CD14-positive monocyte (primary cell): ENCODE measurements around the gene SPPL3. TPM values are rescaled to one million over a fixed set of nuclear protein-coding genes. Genes with fewer than 3 reads are reported as not detected.
A peak's percentile ranks its signal among the peaks of the same experiment; 100 is the strongest.

Experiments
- DNase-seq, 3 donors: peaks; one replicate each; pipeline ENCODE4 v3.0.0-alpha.2; 2011 to 2022
- H2AFZ ChIP-seq: 2 replicates; pipeline ENCODE4 v1.6.0; 2012; ENCODE audit warnings: mild to moderate bottlenecking, low read depth, low read length, inconsistent platforms; ENCODE audit not compliant: insufficient read depth, poor library complexity, severe bottlenecking
- H3K27ac ChIP-seq, 2 donors: 1 replicate in 1 of 2; 2 replicates in 1 of 2; pipeline ENCODE4 v1.5.1; 2012 to 2013; ENCODE audit warnings: low read length in 2 of 2, control low read depth in 1 of 2, inconsistent platforms in 1 of 2, low read depth in 1 of 2, mild to moderate bottlenecking in 1 of 2
- H3K27me3 ChIP-seq, 2 donors: one replicate each; pipeline versions ENCODE4 v1.6.0 to v1.6.1; 2011 to 2013; ENCODE audit warnings: low read length in 2 of 2; ENCODE audit not compliant: control insufficient read depth in 2 of 2, insufficient read depth in 2 of 2
- H3K36me3 ChIP-seq, 2 donors: replicated peaks in 1 of 2; 1 replicate in 1 of 2; 2 replicates in 1 of 2; pipeline versions ENCODE4 v1.5.1 to v1.6.1; 2012 to 2013; ENCODE audit warnings: low read length in 2 of 2, control low read depth in 1 of 2, inconsistent platforms in 1 of 2, mild to moderate bottlenecking in 1 of 2; ENCODE audit not compliant: insufficient read depth in 2 of 2, control insufficient read depth in 1 of 2
- H3K4me1 ChIP-seq, 2 donors: 1 replicate in 1 of 2; 2 replicates in 1 of 2; pipeline versions ENCODE4 v1.5.1 to v1.6.1; 2012 to 2013; ENCODE audit warnings: low read length in 2 of 2, control low read depth in 1 of 2, inconsistent platforms in 1 of 2, mild to moderate bottlenecking in 1 of 2, moderate library complexity in 1 of 2; ENCODE audit not compliant: insufficient read depth in 2 of 2, control insufficient read depth in 1 of 2
- H3K4me2 ChIP-seq: replicated peaks from 2 replicates; pipeline ENCODE3; 2012; ENCODE audit warnings: low read length, moderate library complexity, mild to moderate bottlenecking; ENCODE audit not compliant: poor library complexity, severe bottlenecking; ENCODE audit errors: extremely low read depth
- H3K4me3 ChIP-seq, 3 experiments: fragments of 200-600 bp in 1 of 3; sonication (generic) in 1 of 3; replicated peaks in 1 of 3; 1 replicate in 2 of 3; 2 replicates in 1 of 3; pipeline ENCODE4 v1.5.1; 2011 to 2013; ENCODE audit warnings: low read length in 3 of 3, mild to moderate bottlenecking in 3 of 3, control low read depth in 2 of 3, low read depth in 2 of 3, inconsistent platforms in 1 of 3, moderate library complexity in 1 of 3
- H3K79me2 ChIP-seq: 2 replicates; pipeline ENCODE4 v1.6.0; 2012; ENCODE audit warnings: mild to moderate bottlenecking, control low read depth, inconsistent platforms, low read length, moderate library complexity; ENCODE audit not compliant: insufficient read depth
- H3K9ac ChIP-seq: 2 replicates; pipeline ENCODE4 v1.6.0; 2017; ENCODE audit warnings: low read length, mild to moderate bottlenecking; ENCODE audit not compliant: insufficient read depth, poor library complexity, severe bottlenecking
- H3K9me3 ChIP-seq, 2 donors: replicated peaks in 1 of 2; 1 replicate in 1 of 2; 2 replicates in 1 of 2; pipeline versions ENCODE4 v1.5.1 to v1.6.1; 2012 to 2013; ENCODE audit warnings: low read length in 2 of 2, control low read depth in 1 of 2; ENCODE audit not compliant: control insufficient read depth in 1 of 2, insufficient read depth in 1 of 2
- H4K20me1 ChIP-seq: 2 replicates; pipeline ENCODE4 v1.6.0; 2012; ENCODE audit warnings: mild to moderate bottlenecking, low read length, control low read depth, moderate library complexity; ENCODE audit not compliant: insufficient read depth
- H3K27ac Mint-ChIP-seq, 7 donors: one replicate each; pipeline ENCODE4 v1.8.0; 2020; ENCODE audit warnings: mild to moderate bottlenecking in 7 of 7, mixed read lengths in 7 of 7, moderate library complexity in 6 of 7, inconsistent platforms in 2 of 7
- H3K27me3 Mint-ChIP-seq, 3 donors: one replicate each; pipeline ENCODE4 v1.8.0; 2021 to 2022; ENCODE audit warnings: low read depth in 3 of 3, mild to moderate bottlenecking in 3 of 3, mixed read lengths in 3 of 3, moderate library complexity in 3 of 3, inconsistent platforms in 1 of 3
- H3K36me3 Mint-ChIP-seq, 2 donors: one replicate each; pipeline ENCODE4 v1.8.0; 2020; ENCODE audit warnings: mixed read lengths in 2 of 2, inconsistent platforms in 1 of 2, mild to moderate bottlenecking in 1 of 2
- H3K4me1 Mint-ChIP-seq: one replicate; pipeline ENCODE4 v1.8.0; 2020; ENCODE audit warnings: mild to moderate bottlenecking, mixed read lengths
- H3K4me3 Mint-ChIP-seq, 2 donors: one replicate each; pipeline ENCODE4 v1.8.0; 2020; ENCODE audit warnings: mild to moderate bottlenecking in 2 of 2, mixed read lengths in 2 of 2, moderate library complexity in 1 of 2
- H3K9me3 Mint-ChIP-seq, 7 donors: one replicate each; pipeline ENCODE4 v1.8.0; 2020 to 2022; ENCODE audit warnings: mixed read lengths in 7 of 7, mild to moderate bottlenecking in 6 of 7, moderate library complexity in 6 of 7, inconsistent platforms in 2 of 7
- WGBS: methylation state at CpG from one replicate; pipeline ENCODE4 v1.1.5; 2013; ENCODE audit warnings: missing lambda C conversion rate; ENCODE audit not compliant: insufficient coverage; 5-methylcytosine and 5-hydroxymethylcytosine counted together
- intact Hi-C, 2 donors: fragments of 100-400 bp; cut with micrococcal nuclease; formaldehyde crosslinking; loops; one replicate each; pipeline versions ENCODE4 v1.15.0 to v1.15.1; 2023
- polyA plus RNA-seq, 3 donors: library from polyadenylated mRNA; depleted of rRNA in 1 of 3; unstranded in 2 of 3; stranded (reverse) in 1 of 3; fragments of 300-500 nt in 2 of 3; fragments of >200 nt in 1 of 3; fragmentation: Illumina TruSeq in 2 of 3; gene quantifications; 1 replicate in 2 of 3; 2 replicates in 1 of 3; pipeline ENCODE4 v1.2.3, GENCODE V29; 2012 to 2021
- TF ChIP-seq, protein P1 (sequence below): fragments of 200-600 bp; IDR thresholded peaks from one replicate; pipeline ENCODE4 v1.8.0; 2022; ENCODE audit warnings: antibody characterized with exemption, mild to moderate bottlenecking

Gene SPPL3
- polyA plus RNA-seq, 3 donors: 14.5 to 18.6 (median 18.5) TPM

DNA sequence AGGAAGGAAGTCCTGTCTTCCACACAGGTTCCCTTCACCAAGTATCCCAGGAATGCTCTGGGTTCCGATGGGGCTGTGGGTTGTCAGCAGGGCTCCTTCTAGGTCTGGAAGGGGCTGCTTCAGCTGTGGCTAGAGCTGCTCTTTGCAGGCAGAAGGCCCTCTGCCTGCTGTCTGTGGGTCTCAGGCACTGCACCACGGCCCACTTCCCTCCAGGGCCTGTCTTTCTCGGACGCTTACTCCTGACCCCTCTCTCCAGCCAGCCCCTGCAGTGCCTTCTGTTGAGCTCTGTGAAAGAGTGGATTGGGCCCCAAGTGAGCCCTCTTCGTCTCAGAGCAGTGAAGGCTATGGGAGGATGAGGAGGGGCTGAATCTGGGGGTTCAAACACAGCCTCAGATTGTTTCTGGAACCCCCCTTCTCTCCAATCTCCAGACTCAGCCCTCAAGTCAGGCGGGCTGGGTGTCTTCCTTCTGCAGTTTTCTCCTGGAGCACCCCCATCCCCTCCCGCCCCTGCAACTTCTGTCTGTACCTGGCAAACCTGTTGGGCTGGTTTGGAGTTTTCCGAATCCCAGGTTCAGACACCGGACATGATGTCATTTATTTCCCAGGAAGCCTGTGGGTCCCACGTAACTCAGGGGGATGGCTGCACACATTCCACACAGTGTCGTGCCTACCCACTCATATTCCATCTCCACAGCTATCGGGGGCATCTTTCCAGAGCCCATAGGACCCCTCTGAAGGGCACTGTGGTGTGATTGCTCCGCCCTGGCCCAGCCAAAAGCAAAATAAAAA is 24.9 kb upstream of the SPPL3 start:
- peaks cover 0 to 2% (median 1%) of the 10 kb centered on the region in 3 donors for H3K27me3 Mint-ChIP-seq
- Histone ChIP-seq H3K27me3 (no peaks in the 10 kb centered on the region), H4K20me1 (no peaks in the 10 kb centered on the region), H3K36me3 (no peaks in the 10 kb centered on the region), H3K4me2 (no peak overlapping the region), H3K79me2 (no peaks in the 10 kb centered on the region), H3K27ac (no peak overlapping the region), H3K4me3 (no peak overlapping the region), H3K9me3 (no peaks in the 10 kb centered on the region), H2AFZ (no peak overlapping the region), H3K9ac (no peak overlapping the region), H3K4me1 (peaks cover 6 to 7% of the 10 kb centered on the region in 2 donors)
- no peak for DNase-seq
- peaks cover 0 to 3% (median 0%) of the 10 kb centered on the region in 7 donors for H3K9me3 Mint-ChIP-seq
- TF ChIP-seq, protein P1, sequence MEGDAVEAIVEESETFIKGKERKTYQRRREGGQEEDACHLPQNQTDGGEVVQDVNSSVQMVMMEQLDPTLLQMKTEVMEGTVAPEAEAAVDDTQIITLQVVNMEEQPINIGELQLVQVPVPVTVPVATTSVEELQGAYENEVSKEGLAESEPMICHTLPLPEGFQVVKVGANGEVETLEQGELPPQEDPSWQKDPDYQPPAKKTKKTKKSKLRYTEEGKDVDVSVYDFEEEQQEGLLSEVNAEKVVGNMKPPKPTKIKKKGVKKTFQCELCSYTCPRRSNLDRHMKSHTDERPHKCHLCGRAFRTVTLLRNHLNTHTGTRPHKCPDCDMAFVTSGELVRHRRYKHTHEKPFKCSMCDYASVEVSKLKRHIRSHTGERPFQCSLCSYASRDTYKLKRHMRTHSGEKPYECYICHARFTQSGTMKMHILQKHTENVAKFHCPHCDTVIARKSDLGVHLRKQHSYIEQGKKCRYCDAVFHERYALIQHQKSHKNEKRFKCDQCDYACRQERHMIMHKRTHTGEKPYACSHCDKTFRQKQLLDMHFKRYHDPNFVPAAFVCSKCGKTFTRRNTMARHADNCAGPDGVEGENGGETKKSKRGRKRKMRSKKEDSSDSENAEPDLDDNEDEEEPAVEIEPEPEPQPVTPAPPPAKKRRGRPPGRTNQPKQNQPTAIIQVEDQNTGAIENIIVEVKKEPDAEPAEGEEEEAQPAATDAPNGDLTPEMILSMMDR: no peak
- peaks cover 12% of the 10 kb centered on the region for H3K4me1 Mint-ChIP-seq
- 92% methylated on average over 4 of the region's 13 CpGs for WGBS
- no peaks in the 10 kb centered on the region for H3K36me3 Mint-ChIP-seq
- H3K27ac Mint-ChIP-seq: peak overlapping the region in 2 of 7 donors; percentile 33 to 35
- intact Hi-C loops: no loop called here
- H3K4me3 Mint-ChIP-seq: no peak overlapping the region

DNA sequence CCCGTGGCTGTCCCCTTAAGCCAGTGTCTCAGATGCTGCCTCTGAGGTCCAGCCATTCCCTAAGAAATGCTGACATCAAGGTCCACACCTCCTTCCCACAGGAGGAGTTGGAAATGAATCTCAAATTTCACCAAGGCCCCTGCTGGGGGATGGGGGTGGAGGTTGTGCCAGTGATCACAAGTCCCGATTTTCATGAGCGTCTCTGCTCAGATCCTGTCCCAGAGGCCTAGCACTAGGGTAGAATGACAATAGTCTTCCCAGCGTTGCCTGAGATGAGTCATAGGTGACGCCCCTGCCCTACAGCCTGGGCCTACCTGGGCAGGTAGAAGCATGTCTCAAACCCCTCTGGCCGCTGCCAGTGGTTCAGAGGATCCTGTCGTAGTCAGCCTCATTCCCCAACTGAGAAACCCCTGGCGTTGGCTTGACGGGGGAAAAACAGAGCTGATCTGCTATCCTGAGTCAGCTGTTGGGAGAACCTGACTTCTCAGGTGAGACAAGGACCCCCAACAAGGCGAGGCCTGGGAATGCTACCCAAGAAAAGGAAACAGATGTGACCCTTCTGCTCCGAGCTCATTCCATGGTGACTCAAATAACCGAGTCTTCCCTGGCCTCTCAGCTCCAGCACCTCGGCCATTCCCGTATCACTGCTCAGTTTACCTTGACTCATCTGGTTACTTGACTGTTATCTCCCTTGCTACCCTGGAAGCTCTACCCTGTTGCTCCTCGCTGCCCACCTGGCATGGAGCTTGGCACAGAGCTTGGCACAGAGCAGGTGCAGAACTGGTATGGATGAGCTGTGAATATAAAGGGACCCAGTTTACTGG is 21.8 kb upstream of the SPPL3 start:
- H3K4me1 ChIP-seq: no peaks in the 10 kb centered on the region
- H3K4me3 Mint-ChIP-seq: no peak overlapping the region
- WGBS: 93% methylated on average over 14 of the region's 15 CpGs
- H3K27me3 Mint-ChIP-seq: peaks cover 0 to 2% (median 2%) of the 10 kb centered on the region in 3 donors
- no peak overlapping the region for H3K27ac ChIP-seq
- no peak overlapping the region for H3K4me3 ChIP-seq
- no peak overlapping the region for H3K4me2 ChIP-seq
- H3K9me3 Mint-ChIP-seq: no peaks in the 10 kb centered on the region
- no peaks in the 10 kb centered on the region for H3K27me3 ChIP-seq
- H2AFZ ChIP-seq: no peak overlapping the region
- no peak overlapping the region for H3K9ac ChIP-seq
- H4K20me1 ChIP-seq: no peaks in the 10 kb centered on the region
- H3K4me1 Mint-ChIP-seq: no peaks in the 10 kb centered on the region
- H3K27ac Mint-ChIP-seq: peak overlapping the region in 1 of 7 donors; percentile 36
- H3K36me3 Mint-ChIP-seq: no peaks in the 10 kb centered on the region
- H3K36me3 ChIP-seq: no peaks in the 10 kb centered on the region
- intact Hi-C loops: no loop called here
- no peaks in the 10 kb centered on the region for H3K9me3 ChIP-seq
- no peaks in the 10 kb centered on the region for H3K79me2 ChIP-seq
- TF ChIP-seq, protein P1: no peak
- no peak for DNase-seq
